Suprapubic skin (tissue), 4 donors: Measurements from ENCODE around the gene ELAVL2.

Experiments
- EP300 ChIP-seq: sonication (generic); formaldehyde crosslinking; IDR thresholded peaks from one replicate; pipeline ENCODE4 v1.6.1; 2017; ENCODE audit warnings: antibody characterized with exemption
- POLR2A ChIP-seq, 2 donors: fragments of 450-650 bp; IDR thresholded peaks; one replicate each; pipeline ENCODE4 v1.6.1; 2017; ENCODE audit warnings: antibody characterized with exemption in 2 of 2, mild to moderate bottlenecking in 2 of 2, moderate library complexity in 2 of 2
- POLR2AphosphoS5 ChIP-seq, 3 donors: sonication (generic); formaldehyde crosslinking; IDR thresholded peaks; one replicate each; pipeline ENCODE4 v1.6.1; 2017; ENCODE audit warnings: antibody characterized with exemption in 3 of 3
- TF ChIP-seq, protein P1 (sequence below), 2 donors: fragments of 200-600 bp in 1 of 2; fragments of 450-650 bp in 1 of 2; sonication (generic) in 1 of 2; IDR thresholded peaks; one replicate each; pipeline ENCODE4 v1.5.1; 2016 to 2019; ENCODE audit warnings: antibody characterized with exemption in 2 of 2, mild to moderate bottlenecking in 1 of 2, moderate library complexity in 1 of 2

DNA sequence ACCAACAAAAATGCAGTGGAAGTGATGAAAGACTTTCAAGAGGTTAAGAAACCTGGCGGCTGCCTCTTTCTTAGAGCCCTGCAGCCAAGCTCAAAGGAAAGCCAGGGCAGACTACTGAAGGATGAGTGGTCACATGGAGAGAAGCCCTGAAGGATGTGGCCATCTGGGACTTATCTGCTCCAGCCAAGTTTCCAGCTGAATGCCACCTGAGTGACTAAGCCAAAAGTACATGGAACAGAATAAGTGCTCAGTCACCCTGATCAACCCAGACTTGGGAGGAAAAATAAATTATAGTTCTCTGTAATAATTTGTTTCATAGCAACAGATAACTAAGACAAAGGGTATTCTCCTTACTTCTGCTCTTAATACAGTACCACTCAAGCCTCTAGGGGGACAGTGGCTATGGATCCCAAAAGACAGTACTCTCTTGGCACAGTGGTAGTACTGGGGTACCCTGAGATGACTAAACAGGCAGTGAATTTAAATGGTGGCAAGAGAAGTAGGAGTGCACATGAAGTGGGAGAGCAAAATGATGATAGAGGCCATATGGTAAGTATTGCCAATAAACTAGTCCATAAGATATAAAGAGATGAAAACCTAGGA lies 182.3 kb downstream of the ELAVL2 start:
- TF ChIP-seq, protein P1, sequence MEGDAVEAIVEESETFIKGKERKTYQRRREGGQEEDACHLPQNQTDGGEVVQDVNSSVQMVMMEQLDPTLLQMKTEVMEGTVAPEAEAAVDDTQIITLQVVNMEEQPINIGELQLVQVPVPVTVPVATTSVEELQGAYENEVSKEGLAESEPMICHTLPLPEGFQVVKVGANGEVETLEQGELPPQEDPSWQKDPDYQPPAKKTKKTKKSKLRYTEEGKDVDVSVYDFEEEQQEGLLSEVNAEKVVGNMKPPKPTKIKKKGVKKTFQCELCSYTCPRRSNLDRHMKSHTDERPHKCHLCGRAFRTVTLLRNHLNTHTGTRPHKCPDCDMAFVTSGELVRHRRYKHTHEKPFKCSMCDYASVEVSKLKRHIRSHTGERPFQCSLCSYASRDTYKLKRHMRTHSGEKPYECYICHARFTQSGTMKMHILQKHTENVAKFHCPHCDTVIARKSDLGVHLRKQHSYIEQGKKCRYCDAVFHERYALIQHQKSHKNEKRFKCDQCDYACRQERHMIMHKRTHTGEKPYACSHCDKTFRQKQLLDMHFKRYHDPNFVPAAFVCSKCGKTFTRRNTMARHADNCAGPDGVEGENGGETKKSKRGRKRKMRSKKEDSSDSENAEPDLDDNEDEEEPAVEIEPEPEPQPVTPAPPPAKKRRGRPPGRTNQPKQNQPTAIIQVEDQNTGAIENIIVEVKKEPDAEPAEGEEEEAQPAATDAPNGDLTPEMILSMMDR (IDR thresholded peaks at IDR 0.05), result no peak
- TF ChIP-seq POLR2A (IDR thresholded peaks at IDR 0.05) (no peak), EP300 (no peak), POLR2AphosphoS5 (IDR thresholded peaks at IDR 0.05) (no peak)
